GM19035 (cell line): Measurements from ENCODE around the gene ZNF300.
"Not testable (repeated sequence)": the region's sequence is repeated elsewhere in the genome, so short reads cannot be mapped to it uniquely, and the experiment has no call there.

Experiments used
- ATAC-seq: cut with Tn5 transposase; IDR thresholded peaks from one replicate; pipeline ENCODE4 v1.9.1; 2021; ENCODE audit not compliant: unreplicated experiment

The ZNF300 gene

GRCh38 chr5:150846308-150846653 lies 58.5 kb downstream of the ZNF300 start, which contains the start of gene IRGM:
Gene IRGM (plus strand): TSS chr5:150846521. CDS start chr5:150848124, 1,603 bp downstream.
- ATAC-seq, result not testable (repeated sequence)

GRCh38 chr5:150845185-150845859 lies 59.5 kb downstream of the ZNF300 start:
- ATAC-seq, result not testable (repeated sequence)
